GM12878 (cell line): ENCODE data around the gene TP53I3.

Source experiments
- ATF2 ChIP-seq: IDR thresholded peaks from 2 replicates; pipeline ENCODE4 v1.6.1; 2012; ENCODE audit warnings: low read length, inconsistent platforms
- POLR2A ChIP-seq: IDR thresholded peaks from 2 replicates; pipeline ENCODE4 v1.6.1; 2011; ENCODE audit warnings: low read depth, mild to moderate bottlenecking, low read length
- RFX5 ChIP-seq: IDR thresholded peaks from 2 replicates; pipeline ENCODE4 v1.6.1; 2011; ENCODE audit warnings: low read depth, low read length, improper control_type of control experiment
- TF ChIP-seq, protein P1 (sequence below), 3 experiments: IDR thresholded peaks in 2 of 3; conservative IDR thresholded peaks in 1 of 3; 2 replicates each; pipeline ENCODE4 v1.5.1; 2011; ENCODE audit warnings: low read depth in 3 of 3, low read length in 3 of 3, mild to moderate bottlenecking in 3 of 3, control low read depth in 2 of 3, moderate library complexity in 2 of 3, inconsistent platforms in 1 of 3, mixed read lengths in 1 of 3; ENCODE audit not compliant: control insufficient read depth in 2 of 3, insufficient read depth in 1 of 3; ENCODE audit errors: extremely low read depth in 1 of 3

DNA sequence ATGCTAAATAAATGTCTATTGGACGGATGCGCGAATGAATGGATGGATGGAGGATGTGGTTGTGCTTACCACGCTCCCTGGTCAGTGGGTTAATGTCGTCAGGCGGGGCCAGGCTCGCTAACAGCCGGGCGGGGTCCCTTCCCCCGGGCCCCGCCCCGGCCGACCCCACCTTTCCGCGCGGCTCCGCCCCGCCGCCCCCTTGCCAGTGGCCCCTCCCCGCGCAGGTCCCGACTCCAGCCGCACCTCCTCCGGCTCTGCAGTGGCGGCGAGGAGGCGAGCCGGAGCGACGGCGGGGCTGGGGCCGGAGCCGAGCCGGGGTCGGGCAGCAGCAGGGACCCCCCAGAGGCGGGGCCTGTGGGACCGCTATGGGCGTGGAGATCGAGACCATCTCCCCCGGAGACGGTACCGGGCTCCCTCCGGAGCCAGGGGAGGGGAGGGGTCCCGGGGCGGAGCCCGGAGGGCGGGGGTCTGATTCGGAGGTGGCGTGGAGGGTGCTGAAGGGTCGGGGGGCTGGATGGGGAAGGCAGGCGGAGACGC is 35.1 kb downstream of the TP53I3 start, which contains the start of gene FKBP1B:
- TF ChIP-seq RFX5: no peak
- TF ChIP-seq, protein P1, sequence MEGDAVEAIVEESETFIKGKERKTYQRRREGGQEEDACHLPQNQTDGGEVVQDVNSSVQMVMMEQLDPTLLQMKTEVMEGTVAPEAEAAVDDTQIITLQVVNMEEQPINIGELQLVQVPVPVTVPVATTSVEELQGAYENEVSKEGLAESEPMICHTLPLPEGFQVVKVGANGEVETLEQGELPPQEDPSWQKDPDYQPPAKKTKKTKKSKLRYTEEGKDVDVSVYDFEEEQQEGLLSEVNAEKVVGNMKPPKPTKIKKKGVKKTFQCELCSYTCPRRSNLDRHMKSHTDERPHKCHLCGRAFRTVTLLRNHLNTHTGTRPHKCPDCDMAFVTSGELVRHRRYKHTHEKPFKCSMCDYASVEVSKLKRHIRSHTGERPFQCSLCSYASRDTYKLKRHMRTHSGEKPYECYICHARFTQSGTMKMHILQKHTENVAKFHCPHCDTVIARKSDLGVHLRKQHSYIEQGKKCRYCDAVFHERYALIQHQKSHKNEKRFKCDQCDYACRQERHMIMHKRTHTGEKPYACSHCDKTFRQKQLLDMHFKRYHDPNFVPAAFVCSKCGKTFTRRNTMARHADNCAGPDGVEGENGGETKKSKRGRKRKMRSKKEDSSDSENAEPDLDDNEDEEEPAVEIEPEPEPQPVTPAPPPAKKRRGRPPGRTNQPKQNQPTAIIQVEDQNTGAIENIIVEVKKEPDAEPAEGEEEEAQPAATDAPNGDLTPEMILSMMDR (IDR thresholded peaks at IDR 0.05 in 2 of 3, conservative IDR thresholded peaks at IDR 0.05 in 1 of 3; ENCODE audit: control insufficient read depth in 2 of 3, extremely low read depth in 1 of 3, insufficient read depth in 1 of 3, low read depth in 3 of 3, low read length in 3 of 3): no peak
- TF ChIP-seq POLR2A: 0 out of 2 replicates have a peak, but pooled peaks have one; percentile 49
- TF ChIP-seq ATF2: no peak
